NOMO-1 treated with DMSO at 0.1 percent for 48 hours (cell line): Measurements from ENCODE around the gene ZSCAN30.

Source experiments
- DNase-seq: peaks from one replicate; lab custom pipeline; 2025; ENCODE audit not compliant: unreplicated experiment; lab: John Stamatoyannopoulos, UW

Gene ZSCAN30

GRCh38 chr18:35282353-35282752 is 7.7 kb downstream of the ZSCAN30 start:
- DNase-seq = no peak

- DNase-seq = no peak
Measured at GRCh38 chr18:35278969-35279368, 11.1 kb downstream of the ZSCAN30 start.

GRCh38 chr18:35278085-35278484 is 11.9 kb downstream of the ZSCAN30 start:
- no peak for DNase-seq

DNA sequence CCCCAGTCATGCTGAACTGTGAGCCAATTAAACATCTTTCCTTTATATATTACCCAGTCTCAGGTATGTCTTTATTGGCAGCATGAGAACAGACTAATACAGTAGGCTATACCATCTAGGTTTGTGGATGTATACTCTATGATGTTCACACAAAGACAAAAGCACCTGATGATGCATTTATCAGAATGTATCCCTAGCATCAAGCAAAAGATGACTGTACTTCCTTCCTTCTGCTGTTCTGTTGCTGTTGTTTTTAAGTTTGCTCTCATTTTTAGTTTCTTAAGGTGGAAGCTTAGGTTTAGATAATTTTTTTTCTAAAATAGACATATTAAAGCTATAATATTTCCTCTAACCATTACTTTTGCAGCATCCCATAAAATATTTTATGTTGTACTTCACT is 12.4 kb downstream of the ZSCAN30 start:
- no peak for DNase-seq

DNA sequence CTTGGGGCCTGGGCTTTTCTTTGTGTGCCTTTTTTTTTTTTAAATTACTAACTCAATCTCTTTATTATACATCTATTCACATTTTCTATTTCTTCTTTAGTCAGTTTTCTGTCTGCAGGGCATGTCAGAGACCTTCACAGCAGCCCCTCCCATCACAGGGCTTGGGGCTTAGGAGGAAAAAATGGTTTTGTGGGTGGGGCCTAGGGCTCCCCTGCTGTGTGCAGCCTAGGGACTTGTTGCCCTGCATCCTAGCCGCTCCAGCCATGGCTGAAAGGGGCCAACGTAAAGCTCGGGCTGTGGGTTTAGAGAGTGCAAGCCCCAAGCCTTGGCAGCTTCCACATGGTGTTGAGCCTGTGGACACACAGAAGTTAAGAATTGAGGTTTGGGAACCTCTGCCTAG is 13.8 kb downstream of the ZSCAN30 start:
- DNase-seq = no peak

DNA sequence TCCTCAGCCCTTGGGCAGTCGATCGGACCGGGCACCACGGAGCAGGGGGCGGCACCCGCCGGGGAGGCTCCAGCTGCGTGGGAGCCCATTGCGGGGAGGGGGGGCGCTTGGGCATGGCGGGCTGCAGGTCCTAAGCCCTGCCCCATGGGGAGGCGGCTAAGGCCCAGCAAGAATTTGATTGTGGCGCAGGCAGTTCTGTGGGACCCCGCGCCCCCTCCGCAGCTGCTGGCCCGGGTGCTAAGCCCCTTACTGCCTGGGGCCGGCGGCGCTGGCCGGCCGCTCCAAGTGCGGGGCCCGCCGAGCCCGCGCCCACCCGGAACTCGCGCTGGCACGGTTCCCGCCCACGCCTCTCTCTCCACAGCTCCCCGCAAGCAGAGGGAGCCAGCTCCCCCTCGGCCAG is 18.4 kb downstream of the ZSCAN30 start:
- DNase-seq = no peak

GRCh38 chr18:35268821-35269220 is 21.2 kb downstream of the ZSCAN30 start:
- DNase-seq = peak; percentile 86

GRCh38 chr18:35267809-35268208 is 22.2 kb downstream of the ZSCAN30 start:
- DNase-seq = no peak

DNA sequence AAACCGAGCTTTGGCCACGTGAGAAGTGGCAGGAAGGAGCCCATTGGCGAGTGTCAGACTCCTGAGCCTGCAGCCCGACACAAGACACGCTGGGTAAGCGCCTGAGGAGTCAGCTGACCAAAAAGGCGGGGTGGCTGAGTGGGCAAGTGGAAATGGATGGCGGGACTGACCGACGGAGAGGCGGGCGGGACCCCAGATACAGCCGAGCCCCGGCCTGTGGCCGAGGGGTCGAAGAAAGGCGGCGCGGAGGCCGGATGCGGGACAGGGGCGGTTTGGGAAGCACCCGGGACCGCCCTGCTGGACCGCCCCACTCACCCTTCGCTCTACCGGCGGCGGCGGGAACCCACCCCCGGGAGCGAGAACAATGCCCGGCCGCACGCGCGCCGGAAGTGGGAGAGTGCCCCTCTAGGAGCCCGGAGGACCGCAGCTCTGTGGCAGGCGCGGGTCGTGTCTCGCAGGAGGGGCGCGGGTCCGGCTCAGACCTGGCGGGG is 22.8 kb downstream of the ZSCAN30 start:
- no peak for DNase-seq

- no peak for DNase-seq
Measured at GRCh38 chr18:35264409-35264808, 25.6 kb downstream of the ZSCAN30 start.

GRCh38 chr18:35256947-35257346 is 33.1 kb downstream of the ZSCAN30 start:
- DNase-seq = no peak

DNA sequence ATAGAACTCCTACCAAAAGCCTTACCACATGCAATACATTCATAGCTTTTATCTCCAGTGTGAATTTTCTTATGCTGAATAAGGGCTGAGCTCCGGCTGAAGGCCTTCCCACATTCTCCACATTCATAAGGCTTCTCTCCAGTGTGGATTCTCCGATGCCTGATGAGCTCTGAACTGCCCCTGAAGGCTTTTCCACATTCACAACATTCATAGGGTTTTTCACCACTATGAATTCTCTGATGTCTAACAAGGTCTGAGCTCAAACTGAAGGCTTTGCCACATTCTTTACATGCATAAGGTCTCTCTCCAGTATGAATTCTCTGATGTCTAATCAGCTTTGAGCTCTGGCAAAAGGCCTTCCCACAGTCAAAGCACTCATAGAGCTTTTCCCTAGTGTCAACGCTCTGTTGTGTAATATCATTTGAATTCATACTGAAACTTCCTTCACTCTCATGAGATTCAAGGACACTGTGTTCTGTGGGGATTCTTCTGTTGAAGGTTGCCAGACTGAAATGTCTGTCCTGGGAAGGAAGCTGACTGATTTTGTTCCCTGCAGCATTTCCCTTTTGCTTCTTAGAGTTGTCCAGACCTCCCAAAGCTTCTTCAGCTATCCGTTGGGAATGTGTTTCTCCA is 36.3 kb downstream of the ZSCAN30 start:
- DNase-seq = no peak

GRCh38 chr18:35252466-35252865 is 37.6 kb downstream of the ZSCAN30 start:
- DNase-seq = no peak

GRCh38 chr18:35248429-35248828 is 41.6 kb downstream of the ZSCAN30 start:
- DNase-seq = no peak

- DNase-seq = peak; percentile 84
Measured at GRCh38 chr18:35247412-35248249, 42.4 kb downstream of the ZSCAN30 start.

DNA sequence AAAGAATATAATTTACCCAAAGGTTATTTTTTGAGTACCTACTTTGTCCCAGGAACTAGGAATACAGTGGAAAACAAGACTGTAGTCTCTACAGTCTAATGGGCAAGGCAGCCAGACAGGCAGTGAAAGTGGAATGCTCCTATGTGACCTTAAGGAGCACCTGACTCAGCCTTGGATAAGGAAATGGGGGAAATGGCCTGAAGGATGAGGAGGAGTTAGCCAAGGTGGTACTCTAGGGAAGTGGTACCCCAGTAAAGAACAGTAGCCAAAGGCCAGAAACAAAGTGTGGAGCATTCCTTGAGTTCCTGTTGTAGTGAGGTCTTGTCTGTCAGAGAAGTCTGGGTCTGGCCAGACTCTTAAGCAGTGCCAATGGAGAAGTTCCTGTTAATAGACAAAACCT is 43.2 kb downstream of the ZSCAN30 start:
- no peak for DNase-seq

- no peak for DNase-seq
Measured at GRCh38 chr18:35245719-35246317, 44.2 kb downstream of the ZSCAN30 start.

- no peak for DNase-seq
Measured at GRCh38 chr18:35244671-35245070, 45.4 kb downstream of the ZSCAN30 start.

DNA sequence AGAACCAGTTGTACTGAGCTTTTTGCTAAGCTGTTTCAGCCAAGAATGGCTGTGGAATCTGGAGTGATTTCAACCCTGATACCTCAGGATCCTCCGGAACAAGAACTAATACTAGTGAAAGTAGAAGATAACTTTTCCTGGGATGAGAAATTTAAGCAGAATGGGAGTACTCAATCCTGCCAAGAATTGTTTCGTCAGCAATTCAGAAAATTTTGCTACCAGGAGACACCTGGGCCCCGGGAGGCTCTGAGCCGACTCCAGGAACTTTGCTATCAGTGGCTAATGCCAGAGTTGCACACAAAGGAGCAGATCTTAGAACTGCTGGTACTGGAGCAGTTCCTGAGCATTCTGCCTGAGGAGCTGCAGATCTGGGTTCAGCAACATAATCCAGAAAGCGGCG is 47.6 kb downstream of the ZSCAN30 start:
- DNase-seq = no peak

DNA sequence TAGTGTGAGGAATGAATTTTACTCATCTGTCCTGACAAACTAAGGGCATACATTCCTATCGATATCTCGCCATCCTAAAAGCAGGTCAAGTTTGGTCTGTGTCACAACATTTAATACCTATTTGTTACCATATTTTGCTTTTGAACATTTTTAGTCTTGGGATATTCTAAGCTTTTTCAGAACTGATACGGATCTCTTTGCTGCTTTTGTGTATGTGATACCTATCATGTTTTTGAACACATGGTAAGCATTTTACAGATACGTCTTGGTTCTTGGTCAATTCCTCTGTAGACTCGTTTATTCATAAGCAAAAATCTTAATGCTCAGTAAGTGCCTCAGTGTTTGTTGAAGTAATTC is 48.6 kb downstream of the ZSCAN30 start:
- DNase-seq = no peak

- DNase-seq = peak; percentile 95
Measured at GRCh38 chr18:35240664-35241447, 49.2 kb downstream of the ZSCAN30 start, which contains the start of gene ZNF397. Gene ZNF397 (plus strand): TSS chr18:35241034. CDS start chr18:35242471, 1,437 bp downstream.
